ENCODE results near the gene ATXN1.

The ATXN1 gene

DNA sequence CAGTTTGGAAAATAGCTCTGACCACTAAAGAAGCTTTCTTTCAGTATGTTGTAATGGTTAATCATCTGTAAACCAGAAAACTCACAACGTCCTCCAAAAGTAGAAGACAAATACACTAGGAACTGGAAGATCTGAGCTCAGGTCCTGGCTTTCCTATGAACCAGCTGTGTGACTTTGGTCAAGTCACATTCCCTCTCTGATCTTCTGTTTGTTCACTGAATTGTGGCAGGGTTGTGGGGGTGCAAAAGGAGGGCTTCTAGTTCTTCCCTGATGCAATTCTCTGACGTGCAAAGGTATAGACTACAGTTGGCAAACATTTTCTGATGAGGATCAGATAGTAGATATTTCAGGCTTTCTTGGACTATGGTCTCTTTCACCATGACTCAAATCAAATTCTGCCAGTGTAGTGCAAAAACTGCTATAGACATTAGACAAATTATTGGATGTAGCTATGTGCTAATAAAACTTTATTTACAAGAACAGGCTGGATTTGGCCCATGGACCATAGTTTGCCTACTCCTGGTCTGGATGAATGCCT, 44.9 kb downstream of the ATXN1 start (continued):
- TF ChIP-seq CTCF (tag by site-specific recombination; IDR thresholded peaks at IDR 0.05) (no peak), ZNF701 (tag by site-specific recombination; IDR thresholded peaks at IDR 0.05) (no peak), ZNF768 (tag by site-specific recombination; IDR thresholded peaks at IDR 0.05) (peak; percentile 76; the same call in 1 of the 2 replicates), ZNF114 (tag by site-specific recombination; IDR thresholded peaks at IDR 0.05) (no peak)

DNA sequence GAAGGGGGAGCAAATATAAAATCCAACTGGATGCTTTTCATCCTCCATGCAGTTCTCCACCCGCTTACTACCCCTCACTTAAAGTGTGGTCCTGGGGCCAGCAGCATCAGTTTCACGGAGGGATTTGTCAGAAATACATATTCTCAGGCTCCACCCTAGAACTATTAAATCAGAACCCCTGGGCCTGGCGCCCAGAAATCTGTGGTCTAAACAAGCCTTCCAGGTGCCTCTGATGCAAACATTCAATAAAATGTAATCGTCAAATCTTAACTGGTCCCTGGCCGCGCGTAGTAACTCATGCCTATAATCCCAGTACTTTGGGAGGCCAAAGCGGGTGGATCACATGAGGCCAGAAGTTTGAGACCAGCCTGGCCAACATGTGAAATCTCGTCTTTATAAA, 47.7 kb downstream of the ATXN1 start:
- no peaks in the 10 kb centered on the region for H3K9me3 ChIP-seq (ENCODE audit: control insufficient read depth, insufficient read depth, low read depth, low read length)
- POLR2A ChIA-PET, result interaction anchor here (1.4 to 1.9 kb wide), 2 partner anchors 10 to 48 kb away, joined by 6 to 14 read pairs; partner anchors contain the start of gene ATXN1
- CTCF ChIA-PET, result interaction anchor here (0.9 to 3.0 kb wide), 12 partner anchors 8 to 200 kb away, joined by 3 to 17 read pairs (median 6); partner anchors contain the start of gene ATXN1
- H3K27ac ChIP-seq (ENCODE audit: extremely low read depth, low read depth, low read length), result peak overlapping the region; percentile 91
- H3K4me3 ChIP-seq (ENCODE audit: low read depth, low read length), result no peak overlapping the region
- peaks cover 0 to 4% of the 10 kb centered on the region in 2 experiments; a peak in 1 of 3 replicates for H3K36me3 ChIP-seq (ENCODE audit: control insufficient read depth in 2 of 2, insufficient read depth in 1 of 2, low read length in 2 of 2)
- H3K4me1 ChIP-seq (ENCODE audit: control insufficient read depth, insufficient read depth, low read length), result peaks cover 35% of the 10 kb centered on the region
- TF ChIP-seq ZNF843 (tag by site-specific recombination; IDR thresholded peaks at IDR 0.05), result peak; percentile 59
- TF ChIP-seq GFI1B (tag by site-specific recombination; IDR thresholded peaks at IDR 0.05), result peak; percentile 92
- no peak for TF ChIP-seq YY1 (tag by site-specific recombination; IDR thresholded peaks at IDR 0.05)
- TF ChIP-seq ZBTB20 (tag by site-specific recombination; IDR thresholded peaks at IDR 0.05), result peak; percentile 96
- no peak for TF ChIP-seq ZNF549 (tag by site-specific recombination; IDR thresholded peaks at IDR 0.05)
- no peak for TF ChIP-seq SALL2 (tag by site-specific recombination; IDR thresholded peaks at IDR 0.05; ENCODE audit: borderline replicate concordance)
- TF ChIP-seq ZNF654 (tag by site-specific recombination; IDR thresholded peaks at IDR 0.05; ENCODE audit: low read depth), result no peak
- no peak for TF ChIP-seq ZNF48 (tag by site-specific recombination; IDR thresholded peaks at IDR 0.05)
- peak; percentile 31; the same call in 1 of the 2 replicates for TF ChIP-seq MZF1 (tag by site-specific recombination; IDR thresholded peaks at IDR 0.05; ENCODE audit: borderline replicate concordance)
- peak; percentile 8; the same call in 1 of the 2 replicates for TF ChIP-seq ZNF580 (tag by site-specific recombination; IDR thresholded peaks at IDR 0.05)
- no peak for TF ChIP-seq ZFP37 (tag by site-specific recombination; IDR thresholded peaks at IDR 0.05)
- no peak for TF ChIP-seq ZNF626 (tag by site-specific recombination; IDR thresholded peaks at IDR 0.05)
- TF ChIP-seq ZNF623 (tag by site-specific recombination; IDR thresholded peaks at IDR 0.05), result 0 out of 2 replicates have a peak, but pooled peaks have one; percentile 15
- TF ChIP-seq, protein P1, sequence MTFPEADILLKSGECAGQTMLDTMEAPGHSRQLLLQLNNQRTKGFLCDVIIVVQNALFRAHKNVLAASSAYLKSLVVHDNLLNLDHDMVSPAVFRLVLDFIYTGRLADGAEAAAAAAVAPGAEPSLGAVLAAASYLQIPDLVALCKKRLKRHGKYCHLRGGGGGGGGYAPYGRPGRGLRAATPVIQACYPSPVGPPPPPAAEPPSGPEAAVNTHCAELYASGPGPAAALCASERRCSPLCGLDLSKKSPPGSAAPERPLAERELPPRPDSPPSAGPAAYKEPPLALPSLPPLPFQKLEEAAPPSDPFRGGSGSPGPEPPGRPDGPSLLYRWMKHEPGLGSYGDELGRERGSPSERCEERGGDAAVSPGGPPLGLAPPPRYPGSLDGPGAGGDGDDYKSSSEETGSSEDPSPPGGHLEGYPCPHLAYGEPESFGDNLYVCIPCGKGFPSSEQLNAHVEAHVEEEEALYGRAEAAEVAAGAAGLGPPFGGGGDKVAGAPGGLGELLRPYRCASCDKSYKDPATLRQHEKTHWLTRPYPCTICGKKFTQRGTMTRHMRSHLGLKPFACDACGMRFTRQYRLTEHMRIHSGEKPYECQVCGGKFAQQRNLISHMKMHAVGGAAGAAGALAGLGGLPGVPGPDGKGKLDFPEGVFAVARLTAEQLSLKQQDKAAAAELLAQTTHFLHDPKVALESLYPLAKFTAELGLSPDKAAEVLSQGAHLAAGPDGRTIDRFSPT (tag by site-specific recombination; IDR thresholded peaks at IDR 0.05), result no peak
- no peak for TF ChIP-seq ZNF354C (tag by site-specific recombination; IDR thresholded peaks at IDR 0.05; ENCODE audit: borderline replicate concordance, low read depth)
- no peak for TF ChIP-seq ZNF785 (tag by site-specific recombination; IDR thresholded peaks at IDR 0.05)
- TF ChIP-seq ZNF548 (tag by site-specific recombination; IDR thresholded peaks at IDR 0.05), result no peak
- TF ChIP-seq ZNF792 (tag by site-specific recombination; IDR thresholded peaks at IDR 0.05), result no peak
- TF ChIP-seq ZNF202 (tag by site-specific recombination; IDR thresholded peaks at IDR 0.05; ENCODE audit: borderline replicate concordance), result no peak
